Myocyte (in vitro differentiated cells): ENCODE data around the gene ASB18. TPM values are rescaled to one million over a fixed set of nuclear protein-coding genes. Genes with fewer than 3 reads are reported as not detected.
"Not testable (repeated sequence)": the region's sequence is repeated elsewhere in the genome, so short reads cannot be mapped to it uniquely, and the experiment has no call there.

ENCODE experiments used
- DNase-seq: peaks from one replicate; pipeline ENCODE4 v3.0.0-alpha.2; 2012; ENCODE audit warnings: low read depth
- total RNA-seq: library from RNA; depleted of rRNA; stranded (reverse); fragments of >200 nt; gene quantifications from 2 replicates; pipeline ENCODE4 v1.2.3, GENCODE V29; 2014

The ASB18 gene
- total RNA-seq, 1 donor from 2014 or later = 0.24 TPM

GRCh38 chr2:236286873-236287545, 22.8 kb upstream of the ASB18 start:
- peak; percentile 49 for DNase-seq

DNA sequence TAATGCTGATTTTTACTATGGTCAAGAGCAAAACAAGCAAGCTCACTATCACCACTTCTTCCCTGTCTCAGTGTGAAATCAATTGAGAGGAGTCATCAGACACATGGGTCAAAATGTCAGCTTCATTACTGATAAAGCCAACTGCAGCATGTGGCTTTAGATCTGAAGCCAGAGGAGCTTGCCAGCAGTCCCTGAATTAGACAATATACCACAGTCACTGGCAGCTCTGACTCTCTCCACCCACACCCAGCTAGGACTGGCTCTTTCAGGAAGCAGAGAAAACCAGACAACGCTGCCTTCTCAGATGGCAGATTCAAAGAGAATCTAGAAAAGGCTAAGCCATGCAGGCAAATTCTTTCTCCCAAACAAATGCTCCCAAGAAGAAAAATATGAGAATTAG, 20.0 kb upstream of the ASB18 start:
- DNase-seq = peak; percentile 9

GRCh38 chr2:236282406-236282805, 18.2 kb upstream of the ASB18 start:
- no peak for DNase-seq

DNA sequence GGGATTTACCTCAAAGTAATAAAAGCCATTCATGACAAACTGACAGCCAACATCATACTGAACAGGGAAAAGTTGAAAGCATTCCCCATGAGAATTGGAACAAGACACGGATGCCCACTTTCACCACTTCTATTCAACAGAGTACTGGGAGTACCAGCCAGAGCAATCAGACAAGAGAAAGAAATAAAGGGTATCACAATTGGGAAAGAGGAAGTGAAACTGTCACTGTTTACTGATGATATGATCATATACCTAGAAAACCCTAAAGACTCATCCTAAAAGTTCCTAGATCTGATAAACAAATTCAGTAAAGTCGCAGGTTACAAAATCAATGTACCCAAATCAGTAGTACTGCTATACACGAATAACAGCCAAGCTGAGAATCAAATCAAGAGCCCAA, 17.2 kb upstream of the ASB18 start:
- DNase-seq = no peak

DNA sequence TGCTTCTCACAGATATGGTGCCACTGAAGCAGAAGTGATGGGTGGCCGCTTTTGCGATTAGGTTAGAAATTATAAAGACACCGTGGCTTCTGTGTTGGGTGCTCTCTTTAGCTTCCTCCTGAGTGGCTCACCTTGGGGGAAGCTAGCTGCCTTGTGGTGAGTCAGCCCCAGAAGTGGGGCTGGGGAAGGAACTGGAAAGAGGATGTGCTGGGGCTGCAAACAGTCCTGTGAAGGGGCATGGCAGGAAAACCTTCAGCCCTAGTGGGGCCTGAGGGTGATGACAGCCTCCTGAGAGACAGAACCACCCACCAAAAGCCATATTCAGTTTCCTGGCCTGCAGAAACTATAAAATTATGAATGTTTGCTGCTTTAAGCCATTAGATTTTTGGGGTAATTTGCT, 8.9 kb upstream of the ASB18 start:
- no peak for DNase-seq

DNA sequence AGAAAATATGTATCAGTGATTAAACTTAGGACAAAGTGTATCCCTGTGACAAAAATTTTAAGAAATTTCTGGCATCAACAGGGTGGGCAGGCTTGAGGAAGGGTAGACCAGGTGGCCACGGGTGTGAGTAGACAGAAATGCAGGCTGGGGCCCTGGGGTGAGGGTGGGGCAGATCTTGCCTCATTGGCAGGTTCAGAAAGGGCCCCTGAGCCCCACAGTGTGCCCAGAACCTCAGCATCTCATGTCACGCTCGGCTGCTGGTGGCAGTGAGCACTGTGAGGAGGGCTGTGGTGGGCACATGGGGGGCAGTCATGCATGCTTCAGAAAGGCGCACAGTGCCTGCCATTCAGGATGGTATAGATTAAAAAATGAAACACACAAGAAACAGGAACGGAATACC, 7.6 kb upstream of the ASB18 start:
- DNase-seq = no peak

- not testable (repeated sequence) for DNase-seq
Measured at GRCh38 chr2:236269876-236270275, 5.7 kb upstream of the ASB18 start.

GRCh38 chr2:236265675-236266074, 1.5 kb upstream of the ASB18 start:
- no peak for DNase-seq

GRCh38 chr2:236262238-236262637, 2.0 kb downstream of the ASB18 start:
- no peak for DNase-seq

DNA sequence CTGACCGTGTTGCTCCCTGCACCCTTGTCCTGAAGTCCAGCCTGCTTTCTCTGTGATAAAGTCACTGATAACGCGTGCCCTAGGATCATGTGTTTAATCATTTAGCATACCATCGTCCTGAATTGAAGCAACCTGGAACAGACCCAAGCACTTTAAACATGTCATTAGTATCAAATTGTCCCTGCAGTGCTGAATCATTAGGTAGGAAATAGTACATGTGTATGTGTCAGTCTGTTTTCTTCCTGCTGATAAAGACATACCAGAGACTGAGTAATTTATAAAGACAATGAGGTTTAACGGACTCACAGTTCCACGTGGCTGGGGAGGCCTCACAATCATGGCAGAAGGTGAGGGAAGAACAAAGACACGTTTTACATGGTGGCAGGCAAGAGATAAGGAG, 2.8 kb downstream of the ASB18 start:
- DNase-seq = no peak

GRCh38 chr2:236259371-236259770, 4.8 kb downstream of the ASB18 start:
- no peak for DNase-seq

DNA sequence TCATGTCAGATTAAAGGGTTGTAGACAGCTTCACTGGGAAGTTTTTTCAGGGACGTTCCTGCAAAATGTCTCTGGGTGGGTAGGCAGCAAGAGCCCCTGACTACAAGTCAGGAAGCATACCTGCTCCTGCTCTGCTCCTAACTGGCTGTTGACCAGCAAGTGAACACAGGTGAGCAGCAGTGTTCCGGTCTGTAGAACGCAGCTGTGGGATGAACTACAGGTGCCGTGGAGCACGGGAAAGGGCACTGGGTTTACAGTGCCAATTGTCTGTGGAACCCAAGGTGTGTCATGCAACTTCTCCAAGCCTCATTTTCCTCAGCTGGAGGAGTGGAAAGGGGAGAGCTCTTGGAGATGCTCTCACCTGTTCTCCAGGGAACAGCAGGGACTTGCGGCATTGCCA, 6.6 kb downstream of the ASB18 start:
- DNase-seq = no peak

DNA sequence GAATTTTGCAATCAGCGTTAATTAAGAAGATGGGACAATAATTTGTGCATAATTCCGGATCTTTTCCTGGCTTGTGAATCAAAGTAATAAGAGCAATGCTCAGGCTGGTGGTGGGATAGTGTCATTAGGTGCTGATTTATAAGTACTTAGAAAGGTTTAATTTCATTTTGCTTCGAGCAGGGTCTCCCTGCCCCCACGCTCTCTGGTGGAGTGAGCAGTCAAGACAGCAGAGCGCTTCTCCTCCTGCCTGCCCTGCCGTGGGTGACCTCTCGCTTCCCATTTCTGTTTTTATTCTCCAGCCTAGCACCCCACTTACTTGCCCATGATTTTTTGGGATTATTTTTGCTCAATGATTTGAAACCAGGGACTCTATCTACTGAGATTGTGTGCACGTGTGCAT, 7.1 kb downstream of the ASB18 start:
- no peak for DNase-seq

GRCh38 chr2:236256366-236256985, 7.7 kb downstream of the ASB18 start:
- no peak for DNase-seq

- no peak for DNase-seq
Measured at GRCh38 chr2:236254674-236255073, 9.5 kb downstream of the ASB18 start.

DNA sequence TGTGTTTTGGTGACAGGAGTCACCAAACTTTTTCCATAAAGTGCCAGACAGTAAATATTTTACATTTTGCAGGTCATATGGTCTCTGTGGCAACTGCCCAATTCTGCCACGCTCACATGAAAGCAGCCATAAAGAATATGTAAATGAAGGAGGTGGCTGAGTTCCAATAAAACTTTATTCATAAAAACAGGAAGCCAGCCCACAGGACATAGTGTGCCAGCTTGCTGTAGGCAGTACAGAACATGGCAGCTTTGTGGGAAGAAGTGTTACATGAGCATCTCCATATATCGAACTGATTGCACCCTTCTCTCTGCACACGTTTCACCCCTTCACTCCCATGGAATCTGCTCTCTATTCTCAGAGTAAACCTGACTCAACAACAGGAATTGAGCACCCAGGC, 10.2 kb downstream of the ASB18 start:
- DNase-seq = no peak

GRCh38 chr2:236252602-236253001, 11.6 kb downstream of the ASB18 start:
- DNase-seq = no peak

- no peak for DNase-seq
Measured at GRCh38 chr2:236250909-236251579, 13.2 kb downstream of the ASB18 start.

DNA sequence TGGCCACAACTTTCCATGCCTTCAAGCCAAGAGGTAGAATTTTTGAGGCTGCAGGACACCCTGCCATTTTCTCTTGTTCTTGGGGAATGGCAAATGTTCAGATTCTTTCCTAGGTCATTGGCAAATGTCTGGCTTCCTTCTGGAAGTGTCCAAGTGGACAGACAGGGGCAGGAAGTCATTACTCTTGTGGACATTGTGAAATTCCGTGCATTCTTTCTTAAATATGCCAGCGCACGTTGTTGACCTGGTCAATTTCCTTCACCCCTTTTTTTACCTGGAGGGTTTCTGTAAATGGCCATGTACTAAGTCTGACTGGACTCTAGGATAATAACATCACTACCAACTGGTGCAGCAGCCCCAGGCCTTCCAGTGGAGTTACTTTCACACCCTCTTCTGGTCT, 13.9 kb downstream of the ASB18 start:
- DNase-seq = no peak

GRCh38 chr2:236249066-236249465, 15.1 kb downstream of the ASB18 start:
- no peak for DNase-seq

DNA sequence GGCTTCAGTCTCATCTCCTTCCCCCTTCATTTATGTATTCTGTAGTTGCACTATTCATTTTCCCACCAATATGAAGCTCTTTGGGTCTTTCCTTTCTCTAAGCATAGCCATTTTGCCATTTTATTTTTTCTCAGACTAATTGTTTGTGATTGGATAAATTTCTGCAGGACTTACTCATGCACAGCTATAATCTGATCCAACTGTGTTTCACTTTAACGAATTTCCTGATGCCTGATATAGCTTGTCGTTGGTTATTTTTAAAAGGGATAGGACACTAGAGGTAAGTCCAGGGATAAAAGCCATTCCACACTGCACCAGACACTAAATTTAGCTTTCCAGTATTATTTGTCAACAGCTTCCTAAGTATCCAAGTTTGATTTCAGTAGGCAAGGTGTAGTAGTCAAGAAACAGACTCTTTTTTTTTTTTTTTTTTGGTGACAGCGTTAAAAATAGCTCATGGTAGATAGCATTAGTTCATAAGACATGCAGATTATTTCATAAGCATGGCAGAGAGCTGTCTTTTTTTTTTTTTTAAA, 17.4 kb downstream of the ASB18 start:
- DNase-seq = no peak

DNA sequence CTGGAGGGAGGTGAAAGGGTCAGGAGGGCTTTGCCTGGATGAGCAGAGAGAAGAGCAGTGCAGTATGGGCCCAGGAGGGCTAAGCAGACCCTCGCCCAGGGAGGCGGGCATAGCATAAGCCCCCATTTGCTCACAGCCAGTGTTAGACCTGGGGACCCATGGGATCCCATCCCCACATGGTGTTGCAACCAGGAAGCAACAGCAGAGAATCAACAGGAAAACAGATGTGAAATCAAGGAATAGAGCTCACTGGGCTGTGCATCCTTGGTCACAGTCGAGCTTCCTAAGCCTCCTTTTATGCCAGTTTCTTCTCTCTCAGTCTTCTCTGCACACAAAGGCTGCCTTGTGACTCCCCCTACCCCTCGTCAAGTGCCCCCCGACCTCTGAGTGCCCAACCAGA, 19.9 kb downstream of the ASB18 start:
- DNase-seq = no peak
